Right lobe of liver (tissue), 6 donors: ENCODE results near the gene ISCA2. TPM values are rescaled to one million over a fixed set of nuclear protein-coding genes. Genes with fewer than 3 reads are reported as not detected.
A peak's percentile ranks its signal among the peaks of the same experiment; 100 is the strongest.

Source experiments
- ATAC-seq, 4 donors: fragments of 200-7000 bp; cut with Tn5 transposase; one replicate each; pipeline ENCODE4 v1.9.1; 2020; ENCODE audit warnings: mild to moderate bottlenecking in 4 of 4, moderate library complexity in 4 of 4
- DNase-seq, 3 donors: peaks; one replicate each; pipeline ENCODE4 v3.0.0-alpha.2; 2020
- H3K27ac ChIP-seq, 3 donors: fragments of 200-600 bp; one replicate each; pipeline ENCODE4 v1.8.0; 2022
- H3K27me3 ChIP-seq, 2 donors: fragments of 200-600 bp; one replicate each; pipeline ENCODE4 v1.8.0; 2022
- H3K36me3 ChIP-seq, 4 donors: fragments of 200-600 bp; sonication (generic) in 1 of 4; one replicate each; pipeline versions ENCODE4 v1.5.1 to v1.8.0; 2017 to 2022; ENCODE audit warnings: control low read depth in 1 of 4
- H3K4me1 ChIP-seq, 4 donors: fragments of 200-600 bp; sonication (generic) in 1 of 4; one replicate each; pipeline versions ENCODE4 v1.5.1 to v1.8.0; 2017 to 2022; ENCODE audit warnings: control low read depth in 1 of 4
- H3K4me3 ChIP-seq, 3 donors: fragments of 200-600 bp; one replicate each; pipeline ENCODE4 v1.8.0; 2022
- H3K9me3 ChIP-seq, 4 donors: fragments of 200-600 bp; sonication (generic) in 1 of 4; one replicate each; pipeline versions ENCODE4 v1.5.1 to v1.8.0; 2017 to 2022; ENCODE audit warnings: control low read depth in 1 of 4
- POLR2A ChIP-seq: fragments of 450-650 bp; IDR thresholded peaks from one replicate; pipeline ENCODE4 v1.6.1; 2017; ENCODE audit warnings: antibody characterized with exemption, mild to moderate bottlenecking
- WGBS: methylation state at CpG from one replicate; pipeline ENCODE4 v1.1.6; 2018; ENCODE audit warnings: low coverage, low lambda C conversion rate; ENCODE audit not compliant: insufficient coverage; ENCODE audit errors: missing lambda C conversion rate; 5-methylcytosine and 5-hydroxymethylcytosine counted together
- intact Hi-C, 2 donors: fragments of 100-400 bp; cut with DNase I; formaldehyde crosslinking; loops; one replicate each; pipeline versions ENCODE4 v1.11.2 to v1.14.1; 2022
- total RNA-seq, 6 experiments: library from RNA; depleted of rRNA in 2 of 6; stranded (reverse); fragments of >200 nt in 2 of 6; fragmentation: NEBNext Ultra II Directional in 3 of 6; extraction: Animal tissue kit (Norgen Biotek cat#: 25700) in 3 of 6; gene quantifications; one replicate each; pipeline versions ENCODE4 v1.1.0 to v1.2.4, GENCODE V29; 2016 to 2023
- TF ChIP-seq, protein P1 (sequence below), 4 donors: fragments of 200-600 bp in 3 of 4; fragments of 450-650 bp in 1 of 4; IDR thresholded peaks; one replicate each; pipeline versions ENCODE4 v1.5.1 to v1.8.0; 2016 to 2022; ENCODE audit warnings: antibody characterized with exemption in 4 of 4, mild to moderate bottlenecking in 2 of 4
- donor health status: DM: no; HTN: yes; CAD: no.
- donor health status: DM: no; HTN: no; CAD: no.
- donor health status: DM: no; HTN: no; CAD: no.
- donor health status: DM: no; HTN: yes; CAD: no.
- donor health status: DM: no; HTN: yes; CAD: no.

ISCA2 gene
- total RNA-seq, 6 experiments from 2014 or later, result 7.8 to 16.3 (median 11.4) TPM

DNA sequence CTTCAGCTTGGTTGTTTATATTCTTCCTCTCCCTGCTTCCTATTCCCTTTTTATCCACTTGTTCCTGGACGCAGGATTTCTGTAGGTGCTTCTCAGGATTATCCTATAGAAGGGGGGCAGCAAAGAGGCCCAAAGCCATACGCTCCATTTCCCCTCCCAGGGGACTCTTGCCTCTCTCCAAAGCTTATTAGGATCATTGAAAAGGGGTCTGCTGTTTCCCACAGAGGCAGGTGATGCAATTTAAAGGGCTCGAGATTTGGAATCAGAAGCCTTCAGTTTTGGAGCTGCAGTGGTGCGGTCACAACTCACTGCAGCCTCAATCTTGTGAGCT lies 36.0 kb upstream of the ISCA2 start:
- no peak overlapping the region for H3K4me3 ChIP-seq
- TF ChIP-seq, protein P1, sequence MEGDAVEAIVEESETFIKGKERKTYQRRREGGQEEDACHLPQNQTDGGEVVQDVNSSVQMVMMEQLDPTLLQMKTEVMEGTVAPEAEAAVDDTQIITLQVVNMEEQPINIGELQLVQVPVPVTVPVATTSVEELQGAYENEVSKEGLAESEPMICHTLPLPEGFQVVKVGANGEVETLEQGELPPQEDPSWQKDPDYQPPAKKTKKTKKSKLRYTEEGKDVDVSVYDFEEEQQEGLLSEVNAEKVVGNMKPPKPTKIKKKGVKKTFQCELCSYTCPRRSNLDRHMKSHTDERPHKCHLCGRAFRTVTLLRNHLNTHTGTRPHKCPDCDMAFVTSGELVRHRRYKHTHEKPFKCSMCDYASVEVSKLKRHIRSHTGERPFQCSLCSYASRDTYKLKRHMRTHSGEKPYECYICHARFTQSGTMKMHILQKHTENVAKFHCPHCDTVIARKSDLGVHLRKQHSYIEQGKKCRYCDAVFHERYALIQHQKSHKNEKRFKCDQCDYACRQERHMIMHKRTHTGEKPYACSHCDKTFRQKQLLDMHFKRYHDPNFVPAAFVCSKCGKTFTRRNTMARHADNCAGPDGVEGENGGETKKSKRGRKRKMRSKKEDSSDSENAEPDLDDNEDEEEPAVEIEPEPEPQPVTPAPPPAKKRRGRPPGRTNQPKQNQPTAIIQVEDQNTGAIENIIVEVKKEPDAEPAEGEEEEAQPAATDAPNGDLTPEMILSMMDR (IDR thresholded peaks at IDR 0.05), result no peak
- TF ChIP-seq POLR2A, result no peak
- no peaks in the 10 kb centered on the region for H3K9me3 ChIP-seq
- DNase-seq (no peak), ATAC-seq (no peak)
- H3K27ac ChIP-seq, result no peak overlapping the region
- H3K36me3 ChIP-seq, result no peaks in the 10 kb centered on the region
- WGBS, result 82% methylated on average over 4 of the region's 4 CpGs
- no peaks in the 10 kb centered on the region for H3K4me1 ChIP-seq
- no peaks in the 10 kb centered on the region for H3K27me3 ChIP-seq
- intact Hi-C loops, result no loop called here

DNA sequence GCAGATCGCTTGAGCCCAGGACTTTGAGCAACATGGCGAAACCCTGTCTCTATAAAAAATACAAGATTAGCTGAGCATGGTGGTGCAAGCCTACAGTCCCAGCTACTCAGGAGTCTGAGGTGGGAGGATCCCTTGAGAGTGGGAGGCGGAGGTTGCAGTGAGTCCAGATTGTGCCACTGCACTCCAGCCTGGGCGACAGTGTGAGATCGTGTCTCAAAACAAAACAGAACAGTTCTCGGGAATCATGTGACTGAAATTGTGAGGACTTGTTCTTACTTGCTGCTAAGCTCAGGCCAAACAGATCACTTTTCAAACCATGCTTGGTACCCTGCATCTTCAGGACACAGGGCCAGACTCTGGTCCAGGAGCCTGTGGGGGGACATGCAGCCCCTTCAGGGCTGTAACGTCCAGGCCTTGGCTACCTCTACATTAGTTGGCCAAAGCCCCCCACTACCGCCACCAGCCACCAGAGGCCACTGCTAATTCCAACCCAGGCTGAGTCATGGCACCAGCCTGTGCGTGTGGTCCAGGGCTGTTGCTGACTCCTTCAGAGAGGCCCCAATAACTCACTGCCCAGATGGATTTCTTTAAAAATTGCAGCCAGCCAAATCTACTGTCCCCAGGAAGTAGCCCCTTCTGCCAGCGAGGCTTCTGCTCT lies 34.1 kb upstream of the ISCA2 start:
- WGBS, result 79% methylated on average over 8 of the region's 10 CpGs
- ATAC-seq, result peak; percentile 38 to 55 (median 46)

DNA sequence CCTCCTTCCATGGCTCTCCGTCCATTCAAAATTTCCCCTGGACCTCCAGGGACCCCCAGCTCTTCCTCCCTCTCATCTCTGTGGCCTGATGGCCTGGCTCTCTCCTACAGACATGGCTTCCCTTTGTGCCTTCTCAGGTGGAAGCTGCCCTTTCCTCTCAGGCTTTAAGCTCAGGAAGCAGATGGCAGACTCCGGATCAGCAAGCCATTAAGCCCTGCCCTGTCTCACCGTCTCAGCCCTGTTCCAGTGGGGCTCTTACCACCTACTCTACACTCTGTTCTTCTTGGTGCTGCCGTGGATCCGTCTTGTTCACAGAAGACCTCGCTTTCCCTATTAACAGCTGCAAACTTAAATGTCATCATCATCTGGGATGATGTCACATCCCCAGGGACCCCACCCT lies 33.6 kb upstream of the ISCA2 start:
- H3K4me1 ChIP-seq, result no peaks in the 10 kb centered on the region
- WGBS, result 72% methylated on average over 6 of the region's 6 CpGs
- H3K27ac ChIP-seq, result no peak overlapping the region
- intact Hi-C loops, result no loop called here
- DNase-seq (no peak), ATAC-seq (no peak)
- H3K9me3 ChIP-seq, result no peaks in the 10 kb centered on the region
- TF ChIP-seq POLR2A, result no peak
- TF ChIP-seq, protein P1 (IDR thresholded peaks at IDR 0.05), result no peak
- H3K36me3 ChIP-seq, result no peaks in the 10 kb centered on the region
- no peak overlapping the region for H3K4me3 ChIP-seq
- no peaks in the 10 kb centered on the region for H3K27me3 ChIP-seq

More for the DNA sequence above, 34.1 kb upstream of the ISCA2 start:
- Histone ChIP-seq H3K27me3 (no peaks in the 10 kb centered on the region), H3K36me3 (no peaks in the 10 kb centered on the region), H3K4me3 (no peak overlapping the region), H3K27ac (no peak overlapping the region), H3K4me1 (no peaks in the 10 kb centered on the region), H3K9me3 (no peaks in the 10 kb centered on the region)
- intact Hi-C loops, result no loop called here
- TF ChIP-seq, protein P1 (IDR thresholded peaks at IDR 0.05), result peak in 3 of 4 donors; percentile 13 to 30 (median 28)
- no peak for TF ChIP-seq POLR2A
- no peak for DNase-seq

DNA sequence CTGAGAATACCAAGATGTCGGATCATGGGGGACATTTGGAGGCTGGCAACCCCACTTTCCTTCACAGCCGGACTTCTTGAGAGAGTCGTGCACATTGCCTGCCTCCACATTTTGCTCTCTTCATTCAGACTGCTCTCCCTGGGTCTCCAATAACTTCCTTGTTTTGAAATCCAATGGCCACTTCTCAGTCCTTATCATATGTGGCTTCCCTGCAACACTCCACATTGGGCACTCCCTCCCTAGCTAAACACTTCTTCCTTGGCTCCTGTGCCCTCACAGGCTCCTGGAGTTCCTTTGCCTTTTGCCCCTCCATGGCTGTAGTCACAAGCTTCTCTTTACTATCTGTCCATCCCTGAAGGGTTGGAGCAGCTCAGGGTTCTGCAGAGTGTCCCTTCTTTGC lies 30.6 kb upstream of the ISCA2 start:
- H3K27ac ChIP-seq, result no peak overlapping the region
- ATAC-seq, result no peak

More for the DNA sequence above, 30.6 kb upstream of the ISCA2 start:
- intact Hi-C loops, result no loop called here
- TF ChIP-seq, protein P1 (IDR thresholded peaks at IDR 0.05), result no peak
- no peak for TF ChIP-seq POLR2A
- Histone ChIP-seq H3K4me1 (no peaks in the 10 kb centered on the region), H3K4me3 (no peak overlapping the region), H3K9me3 (no peaks in the 10 kb centered on the region), H3K36me3 (no peaks in the 10 kb centered on the region), H3K27me3 (no peaks in the 10 kb centered on the region)
- WGBS, result 92% methylated on average over 2 of the region's 3 CpGs
- no peak for DNase-seq
